Smooth muscle cell (in vitro differentiated cells): ENCODE results near the gene VSX2. TPM values are rescaled to one million over a fixed set of nuclear protein-coding genes. Genes with fewer than 3 reads are reported as not detected.
A peak's percentile ranks its signal among the peaks of the same experiment; 100 is the strongest.

Source experiments
- DNase-seq: peaks from one replicate; lab custom pipeline; 2025; ENCODE audit not compliant: unreplicated experiment; lab: John Stamatoyannopoulos, UW
- H2AFZ ChIP-seq: fragments of 200-600 bp; sonication (generic); 2 replicates; pipeline ENCODE4 v1.6.0; 2016; ENCODE audit warnings: antibody characterized with exemption, low read depth, mild to moderate bottlenecking
- H3F3A ChIP-seq: fragments of 200-600 bp; sonication (generic); 2 replicates; pipeline ENCODE4 v1.6.0; 2017; ENCODE audit warnings: antibody characterized with exemption, low read depth
- H3K27ac ChIP-seq: fragments of 200-600 bp; sonication (generic); 2 replicates; pipeline ENCODE4 v1.5.1; 2016; ENCODE audit warnings: low read depth, mild to moderate bottlenecking
- H3K27me3 ChIP-seq: fragments of 200-600 bp; sonication (generic); 2 replicates; pipeline ENCODE4 v1.6.1; 2016; ENCODE audit warnings: low read depth, mild to moderate bottlenecking
- H3K36me3 ChIP-seq: fragments of 200-600 bp; sonication (generic); 2 replicates; pipeline ENCODE4 v1.5.1; 2016; ENCODE audit warnings: low read depth
- H3K4me1 ChIP-seq: fragments of 200-600 bp; sonication (generic); 2 replicates; pipeline ENCODE4 v1.5.1; 2016; ENCODE audit warnings: low read depth
- H3K4me2 ChIP-seq: fragments of 200-600 bp; sonication (generic); 2 replicates; pipeline ENCODE4 v1.6.0; 2016; ENCODE audit warnings: mild to moderate bottlenecking
- H3K4me3 ChIP-seq: fragments of 200-600 bp; sonication (generic); 2 replicates; pipeline ENCODE4 v1.5.1; 2016; ENCODE audit warnings: mild to moderate bottlenecking
- H3K79me2 ChIP-seq: fragments of 200-600 bp; sonication (generic); 2 replicates; pipeline ENCODE4 v1.6.0; 2016; ENCODE audit warnings: low read depth, mild to moderate bottlenecking
- H3K9ac ChIP-seq: fragments of 200-600 bp; sonication (generic); 2 replicates; pipeline ENCODE4 v1.6.0; 2016; ENCODE audit warnings: low read depth
- H3K9me3 ChIP-seq: fragments of 200-600 bp; sonication (generic); replicated peaks from 2 replicates; pipeline ENCODE4 v1.5.1; 2016; ENCODE audit warnings: low read depth
- H4K20me1 ChIP-seq: fragments of 200-600 bp; sonication (generic); 2 replicates; pipeline ENCODE4 v1.6.0; 2016; ENCODE audit warnings: low read depth
- WGBS: methylation state at CpG from one replicate; pipeline ENCODE4 v1.1.7; 2016; ENCODE audit warnings: low lambda C conversion rate; 5-methylcytosine and 5-hydroxymethylcytosine counted together
- polyA plus RNA-seq: library from polyadenylated mRNA; unstranded; fragments of >200 nt; fragmentation: Nextera tagmentation; extraction: Ambion mirVana; gene quantifications from 2 replicates; pipeline ENCODE4 v1.2.1, GENCODE V29; 2016
- total RNA-seq: library from RNA; depleted of rRNA; stranded (reverse); fragments of >200 nt; gene quantifications from 2 replicates; pipeline ENCODE4 v1.2.3, GENCODE V29; 2014
- TF ChIP-seq, protein P1 (sequence below): fragments of 200-600 bp; sonication (generic); IDR thresholded peaks from 2 replicates; pipeline ENCODE4 v1.5.1; 2017; ENCODE audit warnings: borderline replicate concordance, mild to moderate bottlenecking, antibody characterized with exemption; ENCODE audit not compliant: insufficient read depth, poor library complexity, severe bottlenecking

Gene VSX2
- total RNA-seq (not detected in 2 replicates), polyA plus RNA-seq (not detected in 2 replicates)

DNA sequence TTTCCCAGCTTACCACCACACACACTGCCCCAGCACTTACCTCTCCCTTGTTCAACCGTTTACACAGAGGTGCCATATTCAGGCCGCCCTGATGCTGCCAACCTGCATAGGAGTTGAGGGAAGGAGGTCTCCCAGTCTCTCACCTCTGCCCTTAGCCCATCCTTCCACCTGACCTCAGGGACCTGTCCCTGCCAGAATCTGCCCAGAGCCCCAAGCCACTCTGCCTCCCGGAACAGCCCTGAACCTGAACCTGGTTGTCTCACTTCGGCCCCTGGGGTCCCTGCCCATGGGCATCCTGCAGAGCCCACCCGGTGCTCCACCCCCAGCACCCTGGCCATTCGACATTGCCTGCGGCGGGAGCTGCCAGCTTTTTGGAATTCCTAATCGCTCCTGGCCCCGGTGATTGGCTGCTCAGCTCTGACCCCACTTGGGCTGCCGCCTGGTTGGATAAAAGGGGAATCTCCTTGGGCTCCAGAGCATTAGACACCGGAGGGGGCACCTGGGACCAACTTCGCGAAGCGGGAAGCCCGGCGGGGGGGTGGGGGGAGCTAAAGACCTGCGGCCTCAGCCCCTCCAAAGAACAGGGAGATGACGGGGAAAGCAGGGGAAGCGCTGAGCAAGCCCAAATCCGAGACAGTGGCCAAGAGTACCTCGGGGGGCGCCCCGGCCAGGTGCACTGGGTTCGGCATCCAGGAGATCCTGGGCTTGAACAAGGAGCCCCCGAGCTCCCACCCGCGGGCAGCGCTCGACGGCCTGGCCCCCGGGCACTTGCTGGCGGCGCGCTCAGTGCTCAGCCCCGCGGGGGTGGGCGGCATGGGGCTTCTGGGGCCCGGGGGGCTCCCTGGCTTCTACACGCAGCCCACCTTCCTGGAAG is at the start of gene VSX2:
Gene VSX2, plus strand, starts transcription at position 476 of the 874 bp plus-strand sequence. Its CDS starts 113 bp downstream, at position 589.
- Histone ChIP-seq H3F3A (no peaks in the 10 kb centered on the region), H3K27me3 (peaks cover 98% of the 10 kb centered on the region), H3K4me2 (peak within 1 kb of the TSS; percentile 68), H3K79me2 (no peaks in the 10 kb centered on the region), H3K9me3 (no peaks in the 10 kb centered on the region), H3K9ac (no peak within 1 kb of the TSS), H3K36me3 (no peaks in the 10 kb centered on the region), H3K4me3 (no peak within 1 kb of the TSS), H2AFZ (peak within 1 kb of the TSS; percentile 33), H4K20me1 (no peaks in the 10 kb centered on the region), H3K4me1 (peaks cover 8% of the 10 kb centered on the region), H3K27ac (no peak within 1 kb of the TSS)
- TF ChIP-seq, protein P1, sequence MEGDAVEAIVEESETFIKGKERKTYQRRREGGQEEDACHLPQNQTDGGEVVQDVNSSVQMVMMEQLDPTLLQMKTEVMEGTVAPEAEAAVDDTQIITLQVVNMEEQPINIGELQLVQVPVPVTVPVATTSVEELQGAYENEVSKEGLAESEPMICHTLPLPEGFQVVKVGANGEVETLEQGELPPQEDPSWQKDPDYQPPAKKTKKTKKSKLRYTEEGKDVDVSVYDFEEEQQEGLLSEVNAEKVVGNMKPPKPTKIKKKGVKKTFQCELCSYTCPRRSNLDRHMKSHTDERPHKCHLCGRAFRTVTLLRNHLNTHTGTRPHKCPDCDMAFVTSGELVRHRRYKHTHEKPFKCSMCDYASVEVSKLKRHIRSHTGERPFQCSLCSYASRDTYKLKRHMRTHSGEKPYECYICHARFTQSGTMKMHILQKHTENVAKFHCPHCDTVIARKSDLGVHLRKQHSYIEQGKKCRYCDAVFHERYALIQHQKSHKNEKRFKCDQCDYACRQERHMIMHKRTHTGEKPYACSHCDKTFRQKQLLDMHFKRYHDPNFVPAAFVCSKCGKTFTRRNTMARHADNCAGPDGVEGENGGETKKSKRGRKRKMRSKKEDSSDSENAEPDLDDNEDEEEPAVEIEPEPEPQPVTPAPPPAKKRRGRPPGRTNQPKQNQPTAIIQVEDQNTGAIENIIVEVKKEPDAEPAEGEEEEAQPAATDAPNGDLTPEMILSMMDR: no peak
- DNase-seq: no peak
- WGBS: 14% methylated on average over 31 of the region's 40 CpGs

DNA sequence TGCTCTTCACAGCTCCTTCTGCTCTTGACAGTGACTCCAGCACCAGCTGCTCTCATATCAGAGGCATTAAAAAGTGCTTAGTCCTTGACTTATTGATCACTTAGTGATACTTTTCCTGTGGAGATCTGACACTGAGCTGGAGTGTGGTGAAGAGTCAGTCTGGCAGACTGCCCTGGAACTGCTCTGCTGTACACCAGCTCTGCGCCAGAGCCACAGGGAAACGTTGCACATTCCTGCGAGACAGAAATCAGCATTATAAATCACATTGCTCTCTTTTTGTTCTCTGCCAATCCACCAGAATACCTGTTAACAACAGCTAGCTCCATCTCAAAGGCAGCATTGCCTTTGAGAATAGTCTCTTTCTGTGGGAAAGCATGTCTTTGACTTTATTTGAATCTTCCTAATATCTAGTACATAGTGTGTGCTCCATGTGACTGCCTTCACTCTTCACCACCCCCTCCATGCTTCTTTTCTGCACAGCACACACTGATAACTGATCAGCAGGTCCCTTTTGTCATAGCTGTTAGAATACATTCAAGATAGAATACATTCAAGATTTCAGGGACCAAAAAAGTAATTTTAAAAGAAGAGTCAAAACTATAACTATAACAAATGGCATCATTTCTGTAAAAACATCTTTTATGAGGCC is 48.2 kb upstream of the VSX2 start:
- H3K9me3 ChIP-seq: no peaks in the 10 kb centered on the region
- no peaks in the 10 kb centered on the region for H3K79me2 ChIP-seq
- no peaks in the 10 kb centered on the region for H3F3A ChIP-seq
- H3K4me1 ChIP-seq: no peaks in the 10 kb centered on the region
- H4K20me1 ChIP-seq: no peaks in the 10 kb centered on the region
- TF ChIP-seq, protein P1: no peak
- H3K36me3 ChIP-seq: no peaks in the 10 kb centered on the region
- no peak overlapping the region for H2AFZ ChIP-seq
- no peak overlapping the region for H3K4me3 ChIP-seq
- no peak for DNase-seq
- 79% methylated on average over 3 of the region's 3 CpGs for WGBS
- H3K4me2 ChIP-seq: no peak overlapping the region
- H3K9ac ChIP-seq: no peak overlapping the region
- no peaks in the 10 kb centered on the region for H3K27me3 ChIP-seq
- no peak overlapping the region for H3K27ac ChIP-seq

DNA sequence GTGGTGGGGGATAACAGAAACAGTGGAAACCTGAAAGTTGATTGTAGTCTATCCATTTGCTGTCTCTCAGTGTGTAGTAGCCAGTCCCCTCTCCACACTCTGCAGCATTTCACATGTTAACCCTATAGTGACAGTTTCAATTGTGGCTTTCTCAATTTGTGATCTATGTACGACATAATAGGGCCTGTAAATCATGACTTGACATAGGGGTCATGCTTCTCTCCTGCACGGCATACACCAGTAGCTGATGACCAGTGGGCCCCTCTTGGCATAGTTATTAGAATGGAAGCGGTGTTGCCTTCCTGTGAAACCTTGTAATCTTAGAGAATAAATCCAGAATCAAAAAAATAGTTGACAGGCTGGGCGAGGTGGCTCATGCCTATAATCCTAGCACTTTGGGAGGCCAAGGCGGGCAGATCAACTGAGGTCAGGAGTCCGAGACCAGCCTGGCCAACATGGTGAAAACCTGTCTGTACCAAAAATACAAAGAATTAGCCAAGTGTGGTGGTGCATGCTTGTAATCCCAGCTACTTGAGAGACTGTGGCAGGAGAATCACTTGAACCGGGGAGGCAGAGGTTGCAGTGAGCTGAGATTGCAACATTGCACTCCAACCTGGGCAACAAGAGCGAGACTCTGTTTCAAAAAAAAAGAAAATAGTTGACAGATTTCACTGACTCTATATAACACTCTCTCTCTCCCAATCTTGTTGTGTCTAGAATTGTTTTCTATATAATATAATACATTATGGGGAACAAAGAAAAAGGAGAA is 44.6 kb upstream of the VSX2 start:
- Histone ChIP-seq H3K4me2 (no peak overlapping the region), H3K9me3 (no peaks in the 10 kb centered on the region), H3K4me1 (no peaks in the 10 kb centered on the region), H3K27ac (no peak overlapping the region), H4K20me1 (no peaks in the 10 kb centered on the region), H3K79me2 (no peaks in the 10 kb centered on the region), H3K27me3 (no peaks in the 10 kb centered on the region), H3F3A (no peaks in the 10 kb centered on the region), H2AFZ (no peak overlapping the region), H3K36me3 (no peaks in the 10 kb centered on the region), H3K9ac (no peak overlapping the region), H3K4me3 (no peak overlapping the region)
- 96% methylated on average over 8 of the region's 8 CpGs for WGBS
- DNase-seq: no peak
- TF ChIP-seq, protein P1: no peak
